GM10266 (cell line): ENCODE results near the gene NPR2.

Experiments used
- DNase-seq: peaks from one replicate; pipeline ENCODE4 v3.0.0; 2012; ENCODE audit errors: extremely low spot score
- CTCF ChIP-seq: IDR thresholded peaks from 2 replicates; pipeline ENCODE4 v1.5.1; 2012; ENCODE audit warnings: mild to moderate bottlenecking, low read depth; ENCODE audit not compliant: control insufficient read depth, insufficient read depth; ENCODE audit errors: missing control alignments

The NPR2 gene

GRCh38 chr9:35829764-35830096 is 38.3 kb downstream of the NPR2 start:
- no peak for DNase-seq
- TF ChIP-seq CTCF: no peak

DNA sequence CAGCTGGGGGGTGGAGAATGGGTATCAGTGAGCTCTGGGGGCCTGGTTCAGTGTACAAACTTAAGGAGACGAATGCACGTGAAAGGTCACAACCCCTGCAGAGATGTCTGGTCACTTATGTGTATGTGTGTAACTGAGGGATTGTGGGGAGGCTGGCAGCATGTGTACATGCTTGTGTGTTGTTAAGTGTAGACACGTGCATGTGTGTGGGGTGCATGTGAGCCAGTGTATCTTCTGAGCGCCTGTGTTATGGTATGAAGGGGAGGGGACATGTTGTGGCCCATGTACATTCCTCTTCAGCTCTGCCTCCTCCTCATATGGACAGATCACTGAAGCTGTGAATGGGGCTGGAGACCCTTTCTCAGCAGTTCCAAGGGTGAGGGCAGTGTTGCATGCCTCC is 39.6 kb downstream of the NPR2 start:
- no peak for DNase-seq
- no peak for TF ChIP-seq CTCF

DNA sequence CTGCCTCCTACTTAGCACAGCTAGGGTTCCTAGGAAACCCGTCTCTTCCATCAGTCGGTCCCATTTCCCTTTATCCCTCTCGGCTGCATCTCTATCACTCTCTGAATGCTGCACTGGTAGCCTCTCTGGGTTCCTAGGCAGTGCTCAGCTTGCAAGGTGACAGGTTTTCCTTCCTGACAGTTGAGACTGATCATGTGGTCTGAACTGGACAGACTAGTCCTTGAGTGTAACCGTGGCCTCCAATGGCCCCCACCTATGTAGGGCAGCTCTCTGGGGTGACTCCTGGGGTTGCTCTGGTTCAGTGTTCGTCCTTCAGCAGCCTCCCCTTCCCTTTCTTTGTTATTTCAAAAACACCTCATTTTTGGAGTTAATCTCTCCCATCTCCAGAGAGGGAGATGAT is 41.4 kb downstream of the NPR2 start:
- TF ChIP-seq CTCF: no peak
- no peak for DNase-seq

- no peak for DNase-seq
- TF ChIP-seq CTCF: no peak
Measured at GRCh38 chr9:35834260-35835215, 43.1 kb downstream of the NPR2 start.

GRCh38 chr9:35835216-35835632 is 43.8 kb downstream of the NPR2 start:
- peak; percentile 28 for TF ChIP-seq CTCF
- DNase-seq: peak; percentile 45

DNA sequence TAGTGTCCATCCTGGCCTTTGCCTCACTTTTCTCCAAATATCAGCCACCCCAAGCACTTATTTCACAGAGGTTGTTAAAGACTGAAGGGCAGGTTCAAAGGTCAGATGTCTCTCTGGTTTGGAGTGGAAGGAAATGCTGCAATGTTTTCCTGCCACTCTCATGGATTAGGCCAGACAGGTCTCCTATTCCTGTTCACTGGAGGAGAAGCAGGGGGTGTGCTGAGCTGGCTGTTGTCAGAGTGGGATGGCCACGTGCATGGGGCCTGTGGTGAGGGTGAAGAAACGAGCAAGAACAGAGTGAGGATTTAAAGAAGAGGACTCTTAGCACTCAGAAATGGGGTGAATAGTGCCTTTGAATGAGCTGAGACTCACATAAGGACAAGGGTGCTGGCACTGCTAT is 44.4 kb downstream of the NPR2 start:
- no peak for DNase-seq

DNA sequence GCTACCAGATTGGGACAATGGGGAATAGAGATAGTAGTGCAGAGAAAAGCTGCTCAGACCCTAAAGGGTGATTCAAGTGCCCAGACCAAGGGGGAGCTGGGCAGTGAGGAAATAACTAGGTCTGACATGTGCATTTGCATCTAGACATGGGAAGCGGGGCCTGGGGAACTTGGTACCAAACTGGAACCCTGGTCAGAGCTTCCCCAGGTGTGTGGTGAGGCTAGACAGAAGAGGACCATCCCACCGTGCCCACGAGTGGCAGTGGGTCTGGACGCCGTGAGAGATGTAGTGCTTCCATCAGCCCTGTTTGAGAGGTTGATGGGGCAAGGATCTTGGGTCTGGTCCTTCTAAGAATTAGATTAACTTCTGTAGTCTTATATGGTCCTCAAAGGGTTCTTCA is 45.2 kb downstream of the NPR2 start:
- TF ChIP-seq CTCF: no peak
- no peak for DNase-seq

More for the DNA sequence above, 44.4 kb downstream of the NPR2 start:
- no peak for TF ChIP-seq CTCF
